IPS-15b (cell line): ENCODE data around the gene ST6GALNAC1.
A peak's percentile ranks its signal among the peaks of the same experiment; 100 is the strongest.

Experiments
- H3K27me3 ChIP-seq: one replicate; pipeline ENCODE4 v1.6.1; 2013; ENCODE audit warnings: low read length; ENCODE audit not compliant: control insufficient read depth, insufficient read depth
- H3K36me3 ChIP-seq: one replicate; pipeline ENCODE4 v1.6.1; 2013; ENCODE audit warnings: low read length; ENCODE audit not compliant: control insufficient read depth, insufficient read depth
- H3K4me1 ChIP-seq: one replicate; pipeline ENCODE4 v1.6.1; 2013; ENCODE audit warnings: mild to moderate bottlenecking, low read length; ENCODE audit not compliant: control insufficient read depth, insufficient read depth
- H3K4me3 ChIP-seq: one replicate; pipeline ENCODE4 v1.5.1; 2013; ENCODE audit warnings: low read depth, low read length
- H3K9ac ChIP-seq: one replicate; pipeline ENCODE4 v1.6.1; 2013; ENCODE audit warnings: low read depth, mild to moderate bottlenecking, low read length
- H3K9me3 ChIP-seq: one replicate; pipeline ENCODE4 v1.6.1; 2013; ENCODE audit warnings: mild to moderate bottlenecking, low read length; ENCODE audit not compliant: control insufficient read depth, insufficient read depth

Gene ST6GALNAC1

GRCh38 chr17:76597156-76598003 lies 46.2 kb downstream of the ST6GALNAC1 start:
- Histone ChIP-seq H3K9ac (no peak overlapping the region), H3K9me3 (no peaks in the 10 kb centered on the region), H3K27me3 (no peaks in the 10 kb centered on the region), H3K36me3 (no peaks in the 10 kb centered on the region), H3K4me1 (no peaks in the 10 kb centered on the region), H3K4me3 (no peak overlapping the region)

- H3K36me3 ChIP-seq, result no peaks in the 10 kb centered on the region
- peaks cover under 1% of the 10 kb centered on the region for H3K27me3 ChIP-seq
- H3K4me1 ChIP-seq, result no peaks in the 10 kb centered on the region
- H3K9ac ChIP-seq, result no peak overlapping the region
- no peak overlapping the region for H3K4me3 ChIP-seq
- no peaks in the 10 kb centered on the region for H3K9me3 ChIP-seq
Measured at GRCh38 chr17:76594690-76595089, 48.9 kb downstream of the ST6GALNAC1 start.

GRCh38 chr17:76593959-76594358 lies 49.6 kb downstream of the ST6GALNAC1 start:
- Histone ChIP-seq H3K4me1 (no peaks in the 10 kb centered on the region), H3K27me3 (peaks cover 3% of the 10 kb centered on the region), H3K9ac (no peak overlapping the region), H3K36me3 (no peaks in the 10 kb centered on the region), H3K9me3 (no peaks in the 10 kb centered on the region), H3K4me3 (no peak overlapping the region)

GRCh38 chr17:76593384-76593826 lies 50.2 kb downstream of the ST6GALNAC1 start:
- peaks cover 7% of the 10 kb centered on the region for H3K27me3 ChIP-seq
- H3K4me3 ChIP-seq, result no peak overlapping the region
- no peak overlapping the region for H3K9ac ChIP-seq
- no peaks in the 10 kb centered on the region for H3K4me1 ChIP-seq
- no peaks in the 10 kb centered on the region for H3K36me3 ChIP-seq
- no peaks in the 10 kb centered on the region for H3K9me3 ChIP-seq

GRCh38 chr17:76588182-76588581 lies 55.4 kb downstream of the ST6GALNAC1 start:
- Histone ChIP-seq H3K4me3 (no peak overlapping the region), H3K9me3 (no peaks in the 10 kb centered on the region), H3K9ac (no peak overlapping the region), H3K4me1 (peaks cover 3% of the 10 kb centered on the region), H3K36me3 (no peaks in the 10 kb centered on the region), H3K27me3 (peaks cover 50% of the 10 kb centered on the region)

GRCh38 chr17:76586741-76587487 lies 56.6 kb downstream of the ST6GALNAC1 start:
- Histone ChIP-seq H3K9ac (no peak overlapping the region), H3K27me3 (peaks cover 54% of the 10 kb centered on the region), H3K36me3 (no peaks in the 10 kb centered on the region), H3K9me3 (no peaks in the 10 kb centered on the region), H3K4me3 (peak overlapping the region; percentile 20), H3K4me1 (peaks cover 3% of the 10 kb centered on the region)

- no peak within 1 kb of the TSS for H3K9ac ChIP-seq
- no peaks in the 10 kb centered on the region for H3K9me3 ChIP-seq
Measured at GRCh38 chr17:76585649-76586593, 57.6 kb downstream of the ST6GALNAC1 start, which contains the start of gene ST6GALNAC2. TSS of gene ST6GALNAC2 (minus strand) at chr17:76585860. CDS start at chr17:76585808, 52 bp downstream.

GRCh38 chr17:76585033-76585648 lies 58.4 kb downstream of the ST6GALNAC1 start:
- Histone ChIP-seq H3K9me3 (no peaks in the 10 kb centered on the region), H3K4me3 (peak overlapping the region; percentile 63), H3K4me1 (peaks cover 6% of the 10 kb centered on the region), H3K9ac (no peak overlapping the region), H3K36me3 (no peaks in the 10 kb centered on the region), H3K27me3 (peaks cover 54% of the 10 kb centered on the region)

More at GRCh38 chr17:76585649-76586593, 57.6 kb downstream of the ST6GALNAC1 start, which contains the start of gene ST6GALNAC2:
- H3K27me3 ChIP-seq, result peaks cover 54% of the 10 kb centered on the region
- H3K36me3 ChIP-seq, result no peaks in the 10 kb centered on the region
- peak within 1 kb of the TSS; percentile 63 for H3K4me3 ChIP-seq
- peaks cover 4% of the 10 kb centered on the region for H3K4me1 ChIP-seq

GRCh38 chr17:76584427-76585032 lies 59.0 kb downstream of the ST6GALNAC1 start:
- Histone ChIP-seq H3K36me3 (no peaks in the 10 kb centered on the region), H3K4me3 (peak overlapping the region; percentile 63), H3K9ac (no peak overlapping the region), H3K4me1 (peaks cover 6% of the 10 kb centered on the region), H3K9me3 (no peaks in the 10 kb centered on the region), H3K27me3 (peaks cover 52% of the 10 kb centered on the region)

- no peak overlapping the region for H3K9ac ChIP-seq
- H3K9me3 ChIP-seq, result no peaks in the 10 kb centered on the region
- H3K4me1 ChIP-seq, result peaks cover 6% of the 10 kb centered on the region
- H3K36me3 ChIP-seq, result no peaks in the 10 kb centered on the region
- no peak overlapping the region for H3K4me3 ChIP-seq
- peaks cover 47% of the 10 kb centered on the region for H3K27me3 ChIP-seq
Measured at GRCh38 chr17:76582660-76583059, 60.9 kb downstream of the ST6GALNAC1 start.
